ENCODE data around the gene TMEM238.

DNA sequence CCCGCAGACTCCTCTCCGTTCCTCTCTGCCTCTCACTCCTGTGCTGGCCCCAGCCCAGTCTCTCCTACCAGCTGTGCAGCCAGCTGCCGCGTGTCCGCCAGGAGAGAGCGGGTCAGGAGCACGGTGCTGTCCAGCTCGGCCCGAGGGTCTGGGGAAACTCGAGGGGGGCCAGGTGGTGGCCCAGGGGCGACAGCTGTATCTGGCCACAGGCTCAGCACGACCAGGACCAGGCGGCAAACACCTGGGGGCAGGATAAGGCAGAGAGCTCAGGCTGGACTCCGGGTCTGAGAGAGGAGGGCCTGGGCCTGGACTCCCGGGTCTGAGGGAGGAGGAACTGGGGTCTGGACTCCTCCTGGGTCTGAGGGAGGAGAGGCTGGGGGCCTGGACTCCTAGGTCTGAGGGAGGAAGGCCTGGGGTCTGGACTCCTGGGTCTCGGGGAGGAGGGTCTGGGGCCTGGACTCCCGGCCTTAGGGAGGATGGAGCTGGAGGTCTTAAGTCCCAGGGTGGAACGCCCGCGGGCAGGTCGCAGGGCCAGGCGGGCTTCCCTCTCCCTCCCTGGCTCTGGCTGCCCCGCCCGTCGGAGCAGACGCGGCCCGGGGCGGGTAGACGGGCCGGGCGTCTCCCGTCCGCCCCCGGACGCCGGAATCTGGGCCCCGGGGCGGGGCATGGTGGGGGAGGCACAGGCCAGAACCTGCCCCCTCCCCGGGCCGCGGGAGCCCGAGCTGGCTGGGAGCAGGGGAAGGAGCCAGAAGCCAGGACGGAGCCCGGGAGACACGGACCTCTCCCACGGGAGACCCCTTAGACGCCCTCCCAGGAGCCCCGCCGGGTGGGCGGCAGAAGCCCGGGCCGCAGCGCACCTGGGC, 15.2 kb downstream of the TMEM238 start:
- no peak for TF ChIP-seq CTCF (IDR thresholded peaks at IDR 0.05)
- TF ChIP-seq SIN3A (IDR thresholded peaks at IDR 0.05; ENCODE audit: borderline replicate concordance, low read depth, low read length): no peak
- TF ChIP-seq MXI1 (IDR thresholded peaks at IDR 0.05; ENCODE audit: low read depth, low read length): no peak
- TF ChIP-seq, protein P1, sequence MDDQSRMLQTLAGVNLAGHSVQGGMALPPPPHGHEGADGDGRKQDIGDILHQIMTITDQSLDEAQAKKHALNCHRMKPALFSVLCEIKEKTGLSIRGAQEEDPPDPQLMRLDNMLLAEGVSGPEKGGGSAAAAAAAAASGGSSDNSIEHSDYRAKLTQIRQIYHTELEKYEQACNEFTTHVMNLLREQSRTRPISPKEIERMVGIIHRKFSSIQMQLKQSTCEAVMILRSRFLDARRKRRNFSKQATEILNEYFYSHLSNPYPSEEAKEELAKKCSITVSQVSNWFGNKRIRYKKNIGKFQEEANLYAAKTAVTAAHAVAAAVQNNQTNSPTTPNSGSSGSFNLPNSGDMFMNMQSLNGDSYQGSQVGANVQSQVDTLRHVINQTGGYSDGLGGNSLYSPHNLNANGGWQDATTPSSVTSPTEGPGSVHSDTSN (IDR thresholded peaks at IDR 0.05): no peak
- TF ChIP-seq TCF12 (IDR thresholded peaks at IDR 0.05): no peak
- TF ChIP-seq, protein P2, sequence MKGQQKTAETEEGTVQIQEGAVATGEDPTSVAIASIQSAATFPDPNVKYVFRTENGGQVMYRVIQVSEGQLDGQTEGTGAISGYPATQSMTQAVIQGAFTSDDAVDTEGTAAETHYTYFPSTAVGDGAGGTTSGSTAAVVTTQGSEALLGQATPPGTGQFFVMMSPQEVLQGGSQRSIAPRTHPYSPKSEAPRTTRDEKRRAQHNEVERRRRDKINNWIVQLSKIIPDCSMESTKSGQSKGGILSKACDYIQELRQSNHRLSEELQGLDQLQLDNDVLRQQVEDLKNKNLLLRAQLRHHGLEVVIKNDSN (IDR thresholded peaks at IDR 0.05; ENCODE audit: borderline replicate concordance, low read depth): no peak
- no peak for TF ChIP-seq NFIC (IDR thresholded peaks at IDR 0.05; ENCODE audit: borderline replicate concordance)
- TF ChIP-seq ELF1 (IDR thresholded peaks at IDR 0.05): no peak
- TF ChIP-seq RAD21 (IDR thresholded peaks at IDR 0.05; ENCODE audit: low read length): no peak
- no peak for TF ChIP-seq EP300 (IDR thresholded peaks at IDR 0.05; ENCODE audit: borderline replicate concordance in 1 of 2, low read depth in 1 of 2, low read length in 1 of 2)
- no peak for TF ChIP-seq EZH2phosphoT487 (IDR thresholded peaks at IDR 0.05; ENCODE audit: borderline replicate concordance, low read depth)
